GM19455 (cell line): ENCODE measurements around the gene SEPTIN10.

Source experiments
- ATAC-seq: cut with Tn5 transposase; IDR thresholded peaks from one replicate; pipeline ENCODE4 v1.9.1; 2021; ENCODE audit not compliant: unreplicated experiment

The SEPTIN10 gene

DNA sequence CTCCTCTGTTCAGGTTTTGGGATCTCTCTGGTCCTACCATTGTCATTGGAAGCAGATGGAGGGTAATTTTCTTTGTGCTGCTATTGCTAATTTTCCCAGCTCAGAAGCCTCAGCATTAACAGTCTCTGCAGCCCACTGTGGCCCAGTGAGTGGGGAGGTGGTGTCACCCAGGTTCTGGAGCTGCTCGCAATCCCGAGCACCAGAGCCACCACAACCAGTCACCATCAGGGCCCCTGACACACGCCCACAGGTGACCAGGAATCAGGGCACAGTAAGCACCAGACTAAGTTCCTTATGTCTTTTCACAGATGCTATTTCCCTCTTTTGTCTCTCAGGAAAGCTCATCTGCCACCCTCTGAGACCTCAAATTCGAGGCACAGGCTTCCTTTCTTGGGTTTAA is 87.9 kb downstream of the SEPTIN10 start:
- no peak for ATAC-seq

DNA sequence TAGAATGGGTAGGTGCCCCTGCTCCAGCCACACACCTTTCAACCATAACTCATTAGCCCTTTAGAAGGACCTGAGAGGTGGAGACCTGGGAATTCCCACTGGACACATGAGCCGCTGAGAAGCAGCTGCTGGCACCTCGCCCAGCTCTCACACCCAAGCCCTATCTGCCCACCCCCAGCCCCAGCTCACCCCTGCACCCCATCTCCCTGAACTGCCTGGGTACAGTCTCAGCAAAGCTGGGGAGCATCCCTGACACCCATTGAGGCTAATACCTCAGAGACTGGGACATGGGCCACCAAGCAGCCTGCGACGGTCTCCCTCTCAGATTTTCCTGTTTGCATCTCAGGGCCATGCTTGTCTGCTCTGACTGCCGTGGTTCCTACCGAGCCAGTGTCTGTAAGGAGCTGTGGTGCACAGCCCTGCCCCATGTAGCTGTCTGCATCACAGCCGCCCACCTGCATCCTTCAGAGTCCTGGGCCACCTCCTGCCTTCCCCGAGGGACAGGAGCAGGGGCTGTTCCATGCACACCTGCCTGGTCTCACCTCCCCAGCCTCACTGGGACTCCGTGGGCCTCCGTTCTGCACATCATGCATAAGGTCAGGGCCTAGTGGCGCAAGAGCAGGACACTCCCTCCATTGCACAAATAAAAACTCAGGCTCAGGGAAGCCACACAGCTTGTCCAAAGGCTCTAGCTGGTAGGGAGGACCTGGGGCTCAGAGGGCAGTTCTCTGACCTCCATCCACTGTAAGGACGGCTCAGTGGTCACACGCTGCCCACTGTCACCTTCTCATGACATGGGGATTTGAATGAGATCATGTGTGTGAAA is 90.0 kb downstream of the SEPTIN10 start:
- ATAC-seq, result no peak

DNA sequence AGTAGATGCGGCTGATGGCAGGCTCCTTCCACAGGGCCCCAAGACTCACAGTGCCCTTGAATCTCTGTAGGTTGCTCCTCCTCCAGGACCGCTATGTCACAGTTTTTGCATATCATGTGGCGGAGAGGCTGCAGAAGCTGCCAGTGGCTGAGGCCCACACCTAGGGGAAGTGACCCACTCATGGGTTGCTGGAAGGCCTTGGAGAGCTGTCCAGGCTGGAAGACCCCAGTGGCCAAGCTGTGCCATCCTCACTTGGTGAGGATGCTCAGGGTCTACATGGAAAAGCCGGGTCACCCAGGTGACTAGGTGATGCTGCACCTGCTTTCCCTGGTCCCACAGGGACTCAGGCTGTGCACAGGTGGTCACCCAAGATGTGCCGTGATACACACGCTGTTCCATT is 90.6 kb downstream of the SEPTIN10 start:
- no peak for ATAC-seq

DNA sequence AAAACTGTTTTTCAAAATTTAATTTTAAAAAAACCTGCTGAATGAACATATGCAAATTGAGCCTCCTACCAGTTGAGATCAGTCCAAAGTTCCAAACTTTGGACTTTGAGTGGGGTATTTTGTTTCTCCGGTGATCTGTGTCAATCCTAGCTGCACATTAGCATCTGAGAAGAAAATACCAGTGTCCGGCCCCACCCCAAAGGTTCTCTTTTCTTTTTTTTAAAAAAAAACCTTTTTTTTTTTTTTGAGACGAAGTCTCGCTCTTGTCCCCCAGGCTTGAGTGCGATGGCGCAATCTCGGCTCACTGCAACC is 91.7 kb downstream of the SEPTIN10 start:
- no peak for ATAC-seq

DNA sequence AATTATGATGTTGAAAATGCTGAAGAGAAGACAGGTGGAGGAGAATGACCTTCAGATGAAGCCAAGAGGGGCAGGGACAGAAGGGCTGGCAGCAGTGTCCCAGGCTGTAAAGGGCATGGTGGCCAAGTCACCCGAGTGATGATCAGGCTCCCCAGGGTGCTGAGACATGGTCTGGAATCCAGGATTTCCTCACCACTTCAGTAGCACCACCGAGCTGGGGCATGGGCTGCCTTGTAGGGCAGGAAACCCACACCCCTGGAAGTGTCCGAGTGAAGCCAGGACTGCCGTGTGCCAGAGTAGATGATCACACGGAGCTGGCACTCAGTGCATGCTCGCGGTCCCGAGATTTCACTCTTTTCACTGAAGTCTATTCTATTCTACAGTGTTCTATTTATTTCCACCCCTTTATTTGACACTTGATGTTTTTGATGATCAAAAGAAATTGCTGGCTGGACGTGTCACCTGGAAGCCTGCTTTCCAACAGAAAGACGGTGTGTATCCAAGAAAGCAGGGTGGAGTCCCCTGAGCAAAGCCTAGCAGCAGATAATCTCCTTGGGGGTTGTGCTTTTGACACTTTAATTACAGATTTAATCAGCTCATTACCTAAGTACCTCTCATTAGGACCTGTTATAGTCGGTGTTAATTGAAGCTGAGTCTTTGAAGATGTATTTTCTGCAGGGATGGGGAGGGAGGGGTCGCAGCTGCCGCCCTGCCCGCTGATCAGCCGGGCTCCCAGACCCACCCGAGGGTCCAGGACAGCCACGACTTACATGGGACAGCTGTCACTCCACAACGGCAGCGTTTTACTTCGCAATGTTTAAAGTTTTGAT is 92.3 kb downstream of the SEPTIN10 start:
- no peak for ATAC-seq

DNA sequence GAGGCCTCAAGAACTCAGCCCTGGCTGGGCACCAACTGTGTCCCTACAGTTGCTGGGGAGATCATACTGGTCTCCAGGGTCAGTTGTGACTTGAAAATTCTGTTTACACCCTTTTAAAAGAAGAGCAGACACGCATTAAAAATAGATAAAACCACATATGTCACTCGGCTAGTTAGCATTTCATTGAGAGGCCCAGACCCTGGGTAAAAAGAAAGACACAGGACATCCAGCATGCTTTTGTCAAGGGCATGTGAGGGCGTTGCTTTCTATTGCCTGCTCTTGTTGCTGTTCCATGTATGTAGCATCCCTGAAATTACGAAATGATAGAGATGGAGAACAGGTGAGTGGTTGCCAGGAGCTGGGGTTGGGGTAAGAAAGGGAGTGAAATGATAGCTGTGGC is 94.3 kb downstream of the SEPTIN10 start:
- ATAC-seq, result no peak

DNA sequence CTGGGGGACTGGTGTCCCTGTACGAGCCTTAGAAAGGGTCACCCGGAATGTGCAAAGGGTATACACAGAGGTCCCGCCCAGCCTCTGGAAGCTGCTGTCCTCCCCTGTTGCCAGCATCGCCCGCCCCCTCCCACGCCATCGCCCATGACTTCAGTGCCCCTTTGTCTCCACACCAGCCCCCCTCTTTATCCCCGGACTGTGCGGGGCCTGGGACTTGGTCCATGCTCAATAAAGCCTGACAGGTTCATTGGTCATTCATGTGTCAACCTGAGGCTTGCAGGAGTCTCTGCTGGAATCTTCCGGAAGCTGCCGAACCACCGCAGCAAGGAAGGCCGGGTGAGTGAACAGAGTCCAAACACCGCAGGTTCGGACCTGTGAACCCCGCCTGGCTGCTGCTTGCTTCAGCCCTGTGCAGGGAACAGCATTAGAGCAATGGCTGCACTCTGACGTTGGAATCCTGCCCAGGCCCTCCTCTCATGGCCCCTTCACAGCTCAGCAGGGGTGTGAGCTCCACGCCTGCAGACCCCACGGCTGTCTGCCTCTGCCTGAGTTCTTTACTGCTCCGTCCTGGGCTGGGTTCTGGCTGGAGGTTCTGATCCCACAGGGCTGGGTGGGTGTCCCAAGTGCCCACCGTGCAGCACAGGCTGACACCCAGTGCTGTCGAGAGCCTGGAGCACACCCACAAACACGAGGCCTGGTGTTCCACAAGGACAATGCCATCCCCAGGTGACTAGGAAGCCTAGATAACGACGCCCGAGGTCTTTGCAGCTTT is 96.5 kb downstream of the SEPTIN10 start:
- ATAC-seq, result no peak

DNA sequence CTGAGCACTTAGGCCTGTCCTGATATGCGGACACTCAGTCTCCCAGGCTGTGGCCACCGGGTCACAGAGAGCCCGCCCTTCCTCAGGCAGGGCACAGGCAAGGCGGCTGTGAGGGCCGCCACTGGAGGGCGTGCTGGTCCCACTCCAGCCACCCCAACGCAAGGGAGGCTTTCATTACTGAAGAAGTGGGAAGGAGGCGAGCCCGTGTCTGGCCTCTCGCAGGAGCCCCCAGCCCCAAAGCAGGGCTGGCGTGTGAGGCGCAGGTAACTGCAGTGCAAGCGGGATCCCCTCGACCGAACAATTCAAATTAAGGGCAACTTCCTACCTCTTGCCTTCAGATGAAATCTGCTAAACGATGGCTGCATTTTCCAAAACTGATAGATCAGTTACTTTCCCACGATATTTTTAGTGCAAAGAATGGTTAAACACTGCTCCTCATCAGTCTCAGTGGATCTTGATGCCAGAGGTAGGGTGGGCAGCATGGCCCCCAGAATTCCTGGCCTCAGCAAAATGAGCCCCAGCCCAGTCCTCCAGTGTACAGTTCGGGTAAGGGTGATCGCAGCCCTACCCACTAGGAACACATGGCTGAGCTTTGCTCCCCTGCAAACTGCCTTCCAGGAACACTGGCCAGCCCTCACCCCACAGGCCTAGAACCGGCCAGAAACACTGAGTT is 97.2 kb downstream of the SEPTIN10 start:
- no peak for ATAC-seq

DNA sequence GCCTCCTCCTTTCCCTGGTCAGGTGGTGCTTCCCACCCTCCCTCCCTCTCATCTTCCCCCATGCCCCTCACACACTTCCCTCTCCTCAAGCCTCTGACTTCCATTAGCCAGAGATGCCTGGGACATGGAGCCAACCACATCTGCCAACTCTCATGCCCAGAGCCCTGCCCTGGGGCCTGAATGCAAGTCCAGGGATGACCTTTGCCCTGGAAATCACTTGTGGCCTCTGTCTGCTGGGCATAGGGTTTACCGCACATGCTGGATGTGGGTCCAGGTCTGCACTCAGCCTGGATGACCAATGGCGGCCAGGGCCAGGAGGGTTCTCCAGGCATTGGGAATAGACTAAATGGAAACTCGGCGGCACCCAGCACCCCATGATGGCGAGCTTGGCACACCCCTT is 98.9 kb downstream of the SEPTIN10 start:
- ATAC-seq, result no peak

DNA sequence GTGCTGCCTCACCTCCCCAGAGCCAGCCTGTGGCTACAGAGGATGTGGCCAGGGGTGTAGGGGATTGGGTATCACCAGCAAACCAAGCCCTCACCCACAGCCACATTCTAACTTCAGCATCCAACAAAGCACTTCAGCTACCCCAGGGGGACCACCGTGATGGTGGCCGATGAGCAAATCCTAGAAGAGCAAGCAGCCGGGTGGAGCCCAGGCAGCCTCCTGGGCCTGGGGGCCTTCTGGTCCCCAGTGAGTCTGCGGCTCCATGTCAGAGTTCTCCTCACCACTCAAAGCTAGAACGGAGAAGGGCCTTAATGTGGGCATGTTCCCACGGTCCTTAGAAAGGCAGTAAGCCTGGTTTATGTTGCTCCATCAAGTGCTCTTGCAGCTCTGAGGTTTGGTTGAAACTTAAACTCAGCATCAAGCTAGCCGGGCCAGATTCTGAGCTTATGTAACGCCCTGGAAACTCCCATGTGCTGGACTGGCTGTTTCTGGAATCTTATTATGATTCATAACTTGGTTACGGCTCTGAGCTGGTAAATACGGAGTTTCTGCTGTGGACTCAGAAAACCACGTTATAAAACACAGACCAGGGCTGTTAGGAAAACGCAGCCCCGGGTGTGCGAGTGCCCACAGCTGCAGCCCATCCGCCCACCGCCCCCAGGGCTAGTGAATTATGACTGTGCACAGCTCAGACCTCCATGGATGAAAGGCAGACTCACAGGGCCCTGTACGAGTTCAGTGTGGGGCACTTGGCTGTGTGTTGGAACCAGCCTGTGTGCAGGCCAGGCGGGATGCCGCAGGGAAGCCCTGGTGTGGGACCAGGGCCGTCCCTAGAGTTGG is 99.8 kb downstream of the SEPTIN10 start:
- peak; percentile 73 for ATAC-seq

DNA sequence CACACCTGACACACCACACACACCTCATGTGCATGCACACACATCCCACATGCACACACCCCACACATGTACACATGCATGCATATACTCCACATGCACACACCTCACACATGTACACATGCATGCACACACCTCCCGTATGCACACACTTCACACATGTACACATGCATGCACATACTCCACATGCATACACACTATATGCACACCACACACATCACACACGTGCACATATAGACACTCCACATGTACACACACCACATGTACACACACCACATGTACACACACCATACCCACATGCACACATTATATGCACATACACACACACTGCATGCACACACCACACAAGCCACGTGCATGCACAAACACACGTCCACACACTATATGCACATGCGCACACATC is 100.5 kb downstream of the SEPTIN10 start:
- ATAC-seq, result no peak

DNA sequence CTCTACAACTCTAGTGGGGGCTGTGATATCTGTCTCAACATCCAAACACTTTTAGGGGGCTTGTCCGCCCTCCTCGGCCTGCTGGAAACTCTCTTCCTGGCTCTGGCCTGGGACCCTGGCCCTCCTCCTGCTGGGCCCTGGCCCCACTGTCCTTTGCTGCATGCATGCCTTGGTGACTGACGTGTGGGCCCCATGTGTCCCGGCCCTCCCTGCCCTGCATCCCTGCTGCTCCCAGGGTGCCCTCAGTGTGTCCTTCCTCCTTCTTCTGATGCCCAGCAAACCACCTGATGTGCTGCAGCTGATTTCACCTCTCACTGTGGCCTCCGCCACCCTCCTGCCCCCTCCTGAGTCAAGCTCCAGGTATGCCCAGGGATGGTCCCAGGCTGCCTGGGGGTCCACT is 101.7 kb downstream of the SEPTIN10 start:
- ATAC-seq, result no peak

DNA sequence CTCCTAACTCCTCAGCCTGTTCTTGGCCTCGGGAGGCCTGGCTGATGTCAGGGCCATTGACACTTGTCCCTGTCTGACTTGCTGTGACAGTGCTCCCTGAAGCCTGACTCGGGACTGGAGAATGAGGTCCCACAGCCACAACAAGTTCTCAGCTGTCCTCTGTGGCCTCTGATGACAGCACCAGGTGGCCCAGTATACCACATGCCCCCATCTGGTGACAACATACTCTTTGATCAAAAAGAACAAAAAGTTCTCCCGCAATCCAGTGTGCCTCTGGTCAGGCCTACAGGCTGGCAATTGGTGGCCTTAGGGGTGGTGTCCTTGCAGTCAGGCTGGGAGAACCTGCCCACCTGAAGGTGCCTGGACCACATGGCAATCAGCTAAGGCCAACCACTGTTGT is 102.6 kb downstream of the SEPTIN10 start:
- ATAC-seq, result no peak

DNA sequence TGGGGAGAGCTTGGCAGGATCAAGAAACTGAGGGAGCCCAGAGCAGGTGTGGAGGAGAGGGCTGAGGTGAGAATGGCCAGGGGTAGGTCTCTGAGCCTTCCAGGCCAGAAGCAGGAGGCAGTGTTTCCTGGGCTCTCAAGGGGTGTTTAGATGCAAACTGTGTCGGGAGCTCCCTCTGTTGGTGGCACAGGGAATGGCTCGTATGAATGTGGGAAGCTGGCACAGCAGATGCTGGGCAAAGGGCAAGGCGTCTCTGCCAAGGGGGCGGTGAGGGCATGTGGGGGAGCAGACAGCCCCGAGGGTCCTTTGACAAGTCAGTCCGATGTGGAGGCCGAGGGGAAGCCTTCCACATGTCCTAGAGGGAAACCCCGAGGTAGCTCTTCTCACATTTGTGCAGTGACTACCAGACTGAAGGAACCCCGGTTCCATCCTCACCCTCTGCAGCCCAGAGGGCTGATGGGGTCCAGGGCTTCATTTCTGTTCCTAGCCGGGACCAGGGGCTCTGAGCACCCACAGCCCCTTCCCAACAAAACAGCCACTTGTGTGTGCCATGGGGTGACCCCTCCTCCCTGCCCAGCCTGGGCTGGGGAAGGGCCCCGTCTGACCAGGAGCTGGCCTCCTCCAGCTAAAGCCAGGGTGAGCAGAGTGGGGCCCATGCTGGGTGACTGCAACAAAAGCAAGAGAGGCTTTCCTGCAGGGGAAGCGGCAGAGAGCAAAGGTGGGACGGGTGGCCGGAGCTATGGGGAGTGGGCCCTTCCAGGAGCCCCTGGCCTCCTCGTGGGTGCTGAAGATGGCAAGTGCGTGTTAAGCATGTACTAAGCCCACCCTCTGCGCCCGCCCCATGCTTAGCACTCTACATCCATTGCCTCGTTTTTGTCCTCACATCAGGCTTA is 103.4 kb downstream of the SEPTIN10 start:
- no peak for ATAC-seq

DNA sequence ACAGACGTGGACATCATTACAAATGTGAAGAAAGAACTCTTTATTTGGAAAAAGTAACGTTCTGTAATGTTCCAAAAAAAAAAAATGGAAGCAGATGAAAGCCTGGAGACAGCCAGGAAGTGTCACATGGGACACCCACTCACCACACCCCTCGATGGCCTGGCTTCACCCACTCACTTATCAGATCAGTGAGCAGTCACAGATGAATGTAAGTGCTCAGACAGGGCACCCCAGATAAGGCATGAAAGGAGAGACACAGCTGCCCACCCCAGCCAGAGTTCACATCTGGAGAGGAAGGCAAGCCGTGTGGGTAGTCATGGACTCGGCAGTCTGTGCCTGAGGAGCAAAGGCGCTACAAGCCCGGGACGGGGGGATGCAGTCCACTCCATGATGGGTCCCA is 105.2 kb downstream of the SEPTIN10 start:
- no peak for ATAC-seq

DNA sequence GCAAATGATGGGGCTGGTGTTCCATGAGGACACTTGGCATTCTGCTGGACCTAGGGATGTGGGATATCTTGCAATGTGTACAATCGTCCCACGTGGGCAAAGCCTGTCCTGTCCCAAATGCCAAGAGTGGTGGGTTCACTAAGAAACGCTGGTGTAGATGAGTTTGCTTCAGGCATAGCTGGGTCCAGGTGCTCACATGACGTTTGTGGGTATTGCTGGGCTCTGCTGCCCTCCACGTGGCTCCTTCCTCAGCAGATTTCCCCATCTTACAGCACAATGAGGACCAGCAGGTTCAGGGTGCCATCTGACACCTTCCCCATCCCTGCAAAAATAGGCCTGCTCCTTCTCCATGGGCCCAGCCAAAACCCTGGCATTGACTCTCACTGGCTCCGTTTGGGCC is 105.9 kb downstream of the SEPTIN10 start:
- ATAC-seq, result no peak

DNA sequence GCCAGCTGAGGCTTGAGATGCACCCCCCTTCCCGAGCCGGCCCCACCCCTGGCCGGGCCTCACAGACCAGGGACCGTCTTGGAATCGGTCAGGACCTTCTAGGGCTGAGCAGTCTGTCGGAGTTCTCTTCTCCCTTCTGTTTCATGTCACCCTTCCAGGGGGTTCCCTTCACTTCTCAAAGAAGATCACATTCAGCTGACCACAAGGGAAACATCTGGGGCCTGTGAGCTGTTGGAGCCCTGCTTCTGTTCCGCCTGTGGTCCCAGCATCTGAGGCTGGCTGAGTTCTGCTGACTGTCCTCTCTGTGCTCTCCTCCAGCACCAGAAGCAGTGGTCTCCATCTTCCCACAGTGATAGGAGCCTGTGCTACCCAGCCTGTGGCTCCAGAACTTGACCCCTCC is 106.5 kb downstream of the SEPTIN10 start:
- ATAC-seq, result no peak

DNA sequence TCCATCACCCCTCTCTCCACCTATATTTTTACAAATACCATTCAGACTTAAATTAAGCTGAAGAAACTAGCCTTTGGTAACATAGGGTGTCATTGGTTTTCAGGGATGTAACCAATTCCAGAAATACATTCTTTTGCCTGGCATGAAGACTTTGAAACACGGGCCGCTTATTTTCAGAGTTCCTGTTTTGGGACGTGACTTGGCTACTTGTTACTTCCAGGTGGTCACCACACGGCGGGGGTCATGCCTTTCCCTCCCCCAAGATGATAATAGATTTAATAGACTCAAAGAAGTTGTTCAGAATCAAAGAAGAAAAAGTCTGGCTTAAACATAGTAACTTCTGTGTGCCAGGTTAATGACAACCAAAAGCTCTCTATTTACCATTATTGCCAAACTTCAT is 110.6 kb downstream of the SEPTIN10 start:
- no peak for ATAC-seq

DNA sequence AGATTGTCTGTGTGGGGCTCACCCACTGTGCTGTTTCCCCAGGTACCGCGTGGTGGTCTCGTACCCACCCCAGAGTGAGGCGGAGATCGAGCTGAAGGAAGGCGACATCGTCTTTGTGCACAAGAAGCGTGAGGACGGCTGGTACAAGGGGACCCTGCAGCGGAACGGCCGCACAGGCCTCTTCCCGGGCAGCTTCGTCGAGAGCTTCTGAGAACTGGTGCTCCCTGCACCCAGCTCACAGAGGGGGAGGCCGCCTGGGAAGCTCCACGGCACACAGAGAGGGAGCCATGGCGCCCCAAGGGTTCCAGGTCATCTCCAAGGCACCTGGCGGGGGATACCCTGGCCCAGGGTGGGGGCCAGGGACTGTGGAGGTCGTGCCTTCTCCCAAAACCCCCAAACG is 112.3 kb downstream of the SEPTIN10 start:
- no peak for ATAC-seq
